ENCODE measurements around the gene SSX4B. TPM values are rescaled to one million over a fixed set of nuclear protein-coding genes. Genes with fewer than 3 reads are reported as not detected.
"Not testable (repeated sequence)": the region's sequence is repeated elsewhere in the genome, so short reads cannot be mapped to it uniquely, and the experiment has no call there.

Gene SSX4B
- total and polyA plus RNA-seq, 8 donors: not detected

GRCh38 chrX:48383239-48383638 lies 28.5 kb downstream of the SSX4B start, which contains the start of gene SSX4:
Gene SSX4 (plus strand): TSS chrX:48383539. CDS start chrX:48384054, 515 bp downstream.
- DNase-seq; H3K36me3 ChIP-seq; H3K9me3 ChIP-seq; H3K27ac ChIP-seq; intact Hi-C loops (cut with DNase I); H3K4me3 ChIP-seq; ATAC-seq; H3K27me3 ChIP-seq; H3K4me1 ChIP-seq: not testable (repeated sequence)

- ATAC-seq; H3K4me3 ChIP-seq; H3K27me3 ChIP-seq; H3K27ac ChIP-seq; intact Hi-C loops (cut with DNase I); H3K4me1 ChIP-seq; H3K36me3 ChIP-seq; DNase-seq; H3K9me3 ChIP-seq: not testable (repeated sequence)
Measured at GRCh38 chrX:48370408-48370807, 41.4 kb downstream of the SSX4B start.

GRCh38 chrX:48367717-48368408 lies 43.9 kb downstream of the SSX4B start:
- H3K9me3 ChIP-seq; H3K27ac ChIP-seq; H3K4me1 ChIP-seq; H3K27me3 ChIP-seq; H3K4me3 ChIP-seq; H3K36me3 ChIP-seq; DNase-seq; ATAC-seq; intact Hi-C loops (cut with DNase I): not testable (repeated sequence)

- H3K4me1 ChIP-seq; H3K27ac ChIP-seq; H3K9me3 ChIP-seq; DNase-seq; intact Hi-C loops (cut with DNase I); H3K27me3 ChIP-seq; ATAC-seq; H3K36me3 ChIP-seq; H3K4me3 ChIP-seq: not testable (repeated sequence)
Measured at GRCh38 chrX:48359281-48359680, 52.5 kb downstream of the SSX4B start.

GRCh38 chrX:48357681-48358080 lies 54.1 kb downstream of the SSX4B start:
- ATAC-seq: no peak
- Histone ChIP-seq H3K36me3 (no peaks in the 10 kb centered on the region), H3K4me1 (no peaks in the 10 kb centered on the region), H3K9me3 (no peaks in the 10 kb centered on the region), H3K27ac (no peak overlapping the region), H3K27me3 (no peaks in the 10 kb centered on the region), H3K4me3 (no peak overlapping the region)
- no peak for TF ChIP-seq CTCF (IDR thresholded peaks at IDR 0.05)
- DNase-seq: no peak
- intact Hi-C loops (cut with DNase I): no loop called here

GRCh38 chrX:48356315-48357094 lies 55.3 kb downstream of the SSX4B start, which contains the start of gene SSX3:
Gene SSX3 (minus strand): TSS chrX:48356703. CDS start chrX:48355249, 1,454 bp downstream.
- H3K36me3 ChIP-seq; DNase-seq; intact Hi-C loops (cut with DNase I); H3K27ac ChIP-seq; H3K4me1 ChIP-seq; ATAC-seq; H3K27me3 ChIP-seq; H3K9me3 ChIP-seq; H3K4me3 ChIP-seq: not testable (repeated sequence)

Other genes starting within 250 kb of the SSX4B start
- not detected for gene SSX5, start 215.2 kb downstream of the SSX4B start, total RNA-seq
- not detected for gene SSX5, start 215.2 kb downstream of the SSX4B start, polyA plus RNA-seq (ENCODE audit: insufficient read length in 6 of 6)
- not detected for gene SSX1, start 156.6 kb downstream of the SSX4B start, total RNA-seq
- gene SSX1, start 156.6 kb downstream of the SSX4B start, polyA plus RNA-seq (ENCODE audit: insufficient read length in 6 of 6): not detected
- gene SSX3, start 55.3 kb downstream of the SSX4B start, total RNA-seq: not detected
- not detected for gene SSX3, start 55.3 kb downstream of the SSX4B start, polyA plus RNA-seq (ENCODE audit: insufficient read length in 6 of 6)
- not detected for gene SSX4, start 28.4 kb downstream of the SSX4B start, total RNA-seq
- gene SSX4, start 28.4 kb downstream of the SSX4B start, polyA plus RNA-seq (ENCODE audit: insufficient read length in 6 of 6): not detected
- 10 to 100 TPM; 21.2 to 70.7 TPM for gene SLC38A5, start 58.3 kb upstream of the SSX4B start, total RNA-seq
- 10 to 100 TPM; 33.5 to 68.9 (median 38.6) TPM for gene SLC38A5, start 58.3 kb upstream of the SSX4B start, polyA plus RNA-seq (ENCODE audit: insufficient read length in 6 of 6)
- 10 to 100 TPM; 33.7 to 46.6 TPM for gene FTSJ1, start 64.2 kb upstream of the SSX4B start, total RNA-seq
- 10 to 100 TPM; 36.0 to 46.3 (median 38.8) TPM for gene FTSJ1, start 64.2 kb upstream of the SSX4B start, polyA plus RNA-seq (ENCODE audit: insufficient read length in 6 of 6)
- gene PORCN, start 97.0 kb upstream of the SSX4B start, total RNA-seq: 10 to 100 TPM in 1 of 2 donors, 1 to 10 TPM in 1; 8.4 to 12.2 TPM
- 1 to 10 TPM; 6.7 to 9.9 (median 8.5) TPM for gene PORCN, start 97.0 kb upstream of the SSX4B start, polyA plus RNA-seq (ENCODE audit: insufficient read length in 6 of 6)
- gene EBP, start 109.8 kb upstream of the SSX4B start, total RNA-seq: 100 to 1,000 TPM in 1 of 2 donors, 10 to 100 TPM in 1; 74.2 to 200 TPM
- gene EBP, start 109.8 kb upstream of the SSX4B start, polyA plus RNA-seq (ENCODE audit: insufficient read length in 6 of 6): 10 to 100 TPM; 32.6 to 40.6 (median 33.4) TPM
- 10 to 100 TPM; 11.8 to 15.2 TPM for gene TBC1D25, start 127.8 kb upstream of the SSX4B start, total RNA-seq
- gene TBC1D25, start 127.8 kb upstream of the SSX4B start, polyA plus RNA-seq (ENCODE audit: insufficient read length in 6 of 6): 10 to 100 TPM in 2 of 6 donors, 1 to 10 TPM in 4; 8.7 to 10.9 (median 9.4) TPM
- gene RBM3, start 162.5 kb upstream of the SSX4B start, total RNA-seq: 100 to 1,000 TPM in 1 of 2 donors, 10 to 100 TPM in 1; 82.3 to 217 TPM
- gene RBM3, start 162.5 kb upstream of the SSX4B start, polyA plus RNA-seq (ENCODE audit: insufficient read length in 6 of 6): 100 to 1,000 TPM; 350 to 454 (median 390) TPM
- gene WDR13, start 185.5 kb upstream of the SSX4B start, total RNA-seq: 100 to 1,000 TPM; 108 to 114 TPM
- 100 to 1,000 TPM in 5 of 6 donors, 10 to 100 TPM in 1; 97.5 to 145 (median 112) TPM for gene WDR13, start 185.5 kb upstream of the SSX4B start, polyA plus RNA-seq (ENCODE audit: insufficient read length in 6 of 6)